Endothelial cell of umbilical vein (primary cell): ENCODE results near the gene CRYGN. TPM values are rescaled to one million over a fixed set of nuclear protein-coding genes. Genes with fewer than 3 reads are reported as not detected.

ENCODE experiments used
- BruUV-seq: library from RNA; stranded (reverse); fragments of 400-500 nt; replicated peaks from 2 replicates; lab custom pipeline; 2021; lab: Mats Ljungman, UMichigan
- CTCF ChIA-PET: fragments of 300-600, 350-600 bp; sonication (Branson Sonifier 250); formaldehyde crosslinking; loops from one replicate; lab custom pipeline; 2021; ENCODE audit warnings: antibody characterized with exemption, inconsistent platforms; lab: Charles Lee
- POLR2A ChIA-PET: fragments of 300-600, 350-600 bp; sonication (Branson Sonifier 250); formaldehyde crosslinking; loops from one replicate; lab custom pipeline; 2021; ENCODE audit warnings: antibody characterized with exemption, inconsistent platforms; lab: Charles Lee
- DNase-seq: peaks from one replicate; pipeline ENCODE4 v3.0.0-alpha.2; 2011; ENCODE audit warnings: low read depth, low spot score
- FAIRE-seq: peaks from 2 replicates; lab custom pipeline; 2011; peaks lifted over from hg19 to GRCh38; lab: Jason Lieb, UNC
- H2AFZ ChIP-seq: 2 replicates; pipeline ENCODE4 v1.6.0; 2012; ENCODE audit warnings: low read depth, low read length, control low read depth, inconsistent platforms
- H3K27ac ChIP-seq: 2 replicates; pipeline ENCODE4 v1.5.1; 2011; ENCODE audit warnings: low read depth, mild to moderate bottlenecking, control low read depth, low read length, moderate library complexity; ENCODE audit not compliant: insufficient read depth
- H3K27me3 ChIP-seq, 2 experiments: 2 replicates each; pipeline versions ENCODE4 v1.6.0 to v1.6.1; 2011; ENCODE audit warnings: low read length in 2 of 2, mixed read lengths in 1 of 2; ENCODE audit not compliant: control insufficient read depth in 2 of 2, insufficient read depth in 2 of 2
- H3K36me3 ChIP-seq, 2 experiments: 2 replicates in 1 of 2; 3 replicates in 1 of 2; pipeline ENCODE4 v1.5.1; 2011; ENCODE audit warnings: low read length in 2 of 2, mild to moderate bottlenecking in 1 of 2, moderate library complexity in 1 of 2; ENCODE audit not compliant: control insufficient read depth in 2 of 2, insufficient read depth in 2 of 2; ENCODE audit errors: extremely low read depth in 1 of 2
- H3K4me1 ChIP-seq: 3 replicates; pipeline ENCODE4 v1.5.1; 2011; ENCODE audit warnings: mild to moderate bottlenecking, low read length; ENCODE audit not compliant: control insufficient read depth, insufficient read depth; ENCODE audit errors: extremely low read depth
- H3K4me2 ChIP-seq: 2 replicates; pipeline ENCODE4 v1.6.1; 2011; ENCODE audit warnings: low read length, control low read depth, mixed read lengths; ENCODE audit not compliant: insufficient read depth
- H3K4me3 ChIP-seq, 3 experiments: fragments of 200-600 bp in 1 of 3; sonication (generic), shearing (Covaris generic) in 1 of 3; replicated peaks in 1 of 3; 2 replicates each; pipeline ENCODE4 v1.5.1; 2011 to 2016; ENCODE audit warnings: control low read depth in 3 of 3, low read length in 3 of 3, mild to moderate bottlenecking in 2 of 3, inconsistent platforms in 1 of 3, low read depth in 1 of 3, moderate library complexity in 1 of 3; ENCODE audit not compliant: insufficient read depth in 1 of 3
- H3K79me2 ChIP-seq: 2 replicates; pipeline ENCODE4 v1.6.0; 2012; ENCODE audit warnings: low read length, inconsistent platforms; ENCODE audit not compliant: control insufficient read depth, insufficient read depth
- H3K9ac ChIP-seq: replicated peaks from 2 replicates; pipeline ENCODE3; 2011; ENCODE audit warnings: low read length, control low read depth; ENCODE audit not compliant: insufficient read depth; ENCODE audit errors: extremely low read depth
- H3K9me1 ChIP-seq: replicated peaks from 3 replicates; pipeline ENCODE4 v1.6.0; 2011; ENCODE audit warnings: mild to moderate bottlenecking, low read length; ENCODE audit not compliant: control insufficient read depth, insufficient read depth; ENCODE audit errors: extremely low read depth
- H3K9me3 ChIP-seq: replicated peaks from 2 replicates; pipeline ENCODE4 v1.5.1; 2012; ENCODE audit warnings: low read length, inconsistent platforms; ENCODE audit not compliant: control insufficient read depth, insufficient read depth
- H4K20me1 ChIP-seq: replicated peaks from 2 replicates; pipeline ENCODE3; 2011; ENCODE audit warnings: mild to moderate bottlenecking, low read length; ENCODE audit not compliant: control insufficient read depth, insufficient read depth; ENCODE audit errors: extremely low read depth
- EZH2 ChIP-seq: IDR thresholded peaks from 2 replicates; pipeline ENCODE4 v1.6.1; 2012; ENCODE audit warnings: borderline replicate concordance, low read depth, mild to moderate bottlenecking, moderate library complexity, low read length, inconsistent platforms; ENCODE audit not compliant: severe bottlenecking
- FOS ChIP-seq: IDR thresholded peaks from 2 replicates; pipeline ENCODE4 v1.6.1; 2011; ENCODE audit warnings: mild to moderate bottlenecking, low read length, moderate library complexity, borderline replicate concordance; ENCODE audit not compliant: insufficient read depth
- GATA2 ChIP-seq: IDR thresholded peaks from 2 replicates; pipeline ENCODE4 v1.7.0; 2011; ENCODE audit warnings: low read depth, mild to moderate bottlenecking, moderate library complexity, mixed read lengths, low read length; ENCODE audit not compliant: insufficient read length, insufficient read depth
- JUN ChIP-seq: IDR thresholded peaks from 2 replicates; pipeline ENCODE4 v1.6.1; 2011; ENCODE audit warnings: borderline replicate concordance, low read depth; ENCODE audit not compliant: insufficient read length, insufficient read depth
- MAX ChIP-seq: IDR thresholded peaks from 2 replicates; pipeline ENCODE4 v1.6.1; 2011; ENCODE audit not compliant: insufficient read depth, insufficient read length
- MYC ChIP-seq: IDR thresholded peaks from one replicate; pipeline ENCODE4 v1.6.1; 2011; ENCODE audit warnings: mild to moderate bottlenecking, low read depth, low read length
- POLR2A ChIP-seq: IDR thresholded peaks from 2 replicates; pipeline ENCODE4 v1.6.1; 2012; ENCODE audit warnings: low read depth, mild to moderate bottlenecking, control low read depth, low read length
- POLR2AphosphoS5 ChIP-seq: IDR thresholded peaks from 2 replicates; pipeline ENCODE4 v1.6.1; 2012; ENCODE audit warnings: low read depth, mild to moderate bottlenecking, control low read depth, low read length, moderate library complexity; ENCODE audit not compliant: insufficient read depth
- dilution Hi-C: fragments of 300-500 bp; cut with MboI; formaldehyde crosslinking; loops from one replicate; pipeline ENCODE4 v1.15.0; 2019; ENCODE audit warnings: low sequenced_read_pairs; ENCODE audit not compliant: extremely low pct_ligation_motif_present
- intact Hi-C: fragments of 100-400 bp; cut with micrococcal nuclease; formaldehyde crosslinking; loops from one replicate; pipeline ENCODE4 v1.10.0; 2022
- polyA plus RNA-seq, 4 experiments: library from polyadenylated mRNA; depleted of rRNA in 3 of 4; stranded (reverse) in 3 of 4; unstranded in 1 of 4; fragments of >200 nt; gene quantifications; 2 replicates each; pipeline versions ENCODE4 v1.2.1 to v1.2.3, GENCODE V29; 2011 to 2012; ENCODE audit warnings: missing spikeins in 1 of 4
- total RNA-seq: library from RNA; stranded (reverse); gene quantifications from 2 replicates; pipeline ENCODE4 v1.2.3, GENCODE V29; 2021
- TF ChIP-seq, protein P1 (sequence below), 2 donors: IDR thresholded peaks; 1 replicate in 1 of 2; 2 replicates in 1 of 2; pipeline ENCODE4 v1.5.1; 2011; ENCODE audit warnings: low read length in 2 of 2, mild to moderate bottlenecking in 2 of 2, moderate library complexity in 2 of 2, control low read depth in 1 of 2, inconsistent platforms in 1 of 2, low read depth in 1 of 2; ENCODE audit not compliant: insufficient read depth in 1 of 2; ENCODE audit errors: extremely low read depth in 1 of 2

CRYGN gene
- total and polyA plus RNA-seq, 2 donors (not counting 3 experiments of a cell fraction or from before 2014, with no cell fraction given): not detected

- H3K4me2 ChIP-seq: no peak overlapping the region
- no peaks in the 10 kb centered on the region for H3K4me1 ChIP-seq
- no peaks in the 10 kb centered on the region for H3K9me3 ChIP-seq
- dilution Hi-C loops (no loop called here), intact Hi-C loops (no loop called here)
- no peaks in the 10 kb centered on the region for H4K20me1 ChIP-seq
- no peaks in the 10 kb centered on the region for H3K79me2 ChIP-seq
- CTCF ChIA-PET: no interaction called here
- no peak overlapping the region for H3K9ac ChIP-seq
- no peak overlapping the region for H3K4me3 ChIP-seq
- H3K9me1 ChIP-seq: no peaks in the 10 kb centered on the region
- H3K27me3 ChIP-seq: peaks cover 43 to 53% of the 10 kb centered on the region in 2 experiments
- no peaks in the 10 kb centered on the region for H3K36me3 ChIP-seq
- TF ChIP-seq, protein P1, sequence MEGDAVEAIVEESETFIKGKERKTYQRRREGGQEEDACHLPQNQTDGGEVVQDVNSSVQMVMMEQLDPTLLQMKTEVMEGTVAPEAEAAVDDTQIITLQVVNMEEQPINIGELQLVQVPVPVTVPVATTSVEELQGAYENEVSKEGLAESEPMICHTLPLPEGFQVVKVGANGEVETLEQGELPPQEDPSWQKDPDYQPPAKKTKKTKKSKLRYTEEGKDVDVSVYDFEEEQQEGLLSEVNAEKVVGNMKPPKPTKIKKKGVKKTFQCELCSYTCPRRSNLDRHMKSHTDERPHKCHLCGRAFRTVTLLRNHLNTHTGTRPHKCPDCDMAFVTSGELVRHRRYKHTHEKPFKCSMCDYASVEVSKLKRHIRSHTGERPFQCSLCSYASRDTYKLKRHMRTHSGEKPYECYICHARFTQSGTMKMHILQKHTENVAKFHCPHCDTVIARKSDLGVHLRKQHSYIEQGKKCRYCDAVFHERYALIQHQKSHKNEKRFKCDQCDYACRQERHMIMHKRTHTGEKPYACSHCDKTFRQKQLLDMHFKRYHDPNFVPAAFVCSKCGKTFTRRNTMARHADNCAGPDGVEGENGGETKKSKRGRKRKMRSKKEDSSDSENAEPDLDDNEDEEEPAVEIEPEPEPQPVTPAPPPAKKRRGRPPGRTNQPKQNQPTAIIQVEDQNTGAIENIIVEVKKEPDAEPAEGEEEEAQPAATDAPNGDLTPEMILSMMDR (IDR thresholded peaks at IDR 0.05; ENCODE audit: extremely low read depth in 1 of 2, insufficient read depth in 1 of 2, low read depth in 1 of 2, low read length in 2 of 2): no peak
- TF ChIP-seq JUN: no peak
- TF ChIP-seq MAX: no peak
- no peak for TF ChIP-seq MYC
- POLR2A ChIA-PET: no interaction called here
- H2AFZ ChIP-seq: no peak overlapping the region
- DNase-seq (no peak), FAIRE-seq (no peak)
- BruUV-seq: no TSS peak
- no peak overlapping the region for H3K27ac ChIP-seq
These were observed 30.9 kb downstream of the CRYGN start for GRCh38 chr7:151408839-151409666.

DNA sequence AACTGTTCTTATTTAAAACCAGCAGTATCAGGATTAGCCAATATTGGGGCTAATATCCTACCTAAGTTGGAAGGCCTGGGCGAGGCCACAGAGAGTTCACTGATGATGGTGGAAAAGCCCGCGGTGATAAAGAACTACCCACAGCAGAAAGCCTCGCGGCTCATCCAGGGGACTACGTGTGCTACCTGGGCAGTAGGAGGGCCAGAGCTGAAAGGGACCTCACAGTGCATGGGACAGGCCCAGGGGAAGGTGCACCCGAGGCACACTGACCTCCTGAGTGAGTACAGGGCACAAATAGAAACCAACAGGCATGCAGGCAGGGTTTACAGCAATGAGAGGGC is 31.5 kb downstream of the CRYGN start:
- H3K27me3 ChIP-seq: peaks cover 42 to 50% of the 10 kb centered on the region in 2 experiments
- dilution Hi-C loops: no loop called here
- intact Hi-C loops: no loop called here

More for the DNA sequence above, 31.5 kb downstream of the CRYGN start:
- Histone ChIP-seq H3K4me1 (no peaks in the 10 kb centered on the region), H2AFZ (no peak overlapping the region), H3K9me3 (no peaks in the 10 kb centered on the region), H3K36me3 (no peaks in the 10 kb centered on the region), H3K9ac (no peak overlapping the region), H4K20me1 (no peaks in the 10 kb centered on the region), H3K4me3 (no peak overlapping the region), H3K79me2 (no peaks in the 10 kb centered on the region), H3K9me1 (no peaks in the 10 kb centered on the region), H3K4me2 (no peak overlapping the region), H3K27ac (no peak overlapping the region)
- no TSS peak for BruUV-seq
- ChIA-PET POLR2A (no interaction called here), CTCF (no interaction called here)
- no peak for FAIRE-seq
- TF ChIP-seq MYC: no peak
- no peak for TF ChIP-seq POLR2AphosphoS5
- no peak for TF ChIP-seq POLR2A
- no peak for TF ChIP-seq MAX
- TF ChIP-seq, protein P1 (IDR thresholded peaks at IDR 0.05; ENCODE audit: extremely low read depth in 1 of 2, insufficient read depth in 1 of 2, low read depth in 1 of 2, low read length in 2 of 2): no peak
- TF ChIP-seq JUN: no peak
- TF ChIP-seq EZH2: no peak
- TF ChIP-seq FOS: no peak
- no peak for TF ChIP-seq GATA2
- DNase-seq: no peak
